Heart right ventricle (tissue), 16 donors: ENCODE results near the gene LBHD2. TPM values are rescaled to one million over a fixed set of nuclear protein-coding genes. Genes with fewer than 3 reads are reported as not detected.
A peak's percentile ranks its signal among the peaks of the same experiment; 100 is the strongest.

Experiments used
- ATAC-seq, 8 donors: fragments of 200-7000 bp; cut with Tn5 transposase; one replicate each; pipeline ENCODE4 v1.9.1; 2020; ENCODE audit warnings: mild to moderate bottlenecking in 8 of 8, moderate library complexity in 8 of 8, moderate number of reproducible peaks in 1 of 8
- DNase-seq, 2 donors: peaks; one replicate each; pipeline ENCODE4 v3.0.0-alpha.2; 2020
- H3K27ac ChIP-seq, 10 donors: fragments of 200-600 bp; sonication (generic) in 2 of 10; one replicate each; pipeline versions ENCODE4 v1.5.0 to v1.8.0; 2020 to 2022; ENCODE audit warnings: mild to moderate bottlenecking in 3 of 10
- H3K27me3 ChIP-seq, 7 donors: fragments of 200-600 bp; one replicate each; pipeline ENCODE4 v1.8.0; 2021 to 2022; ENCODE audit warnings: mild to moderate bottlenecking in 2 of 7
- H3K36me3 ChIP-seq, 9 donors: fragments of 200-600 bp; sonication (generic) in 1 of 9; one replicate each; pipeline versions ENCODE4 v1.5.0 to v1.8.0; 2020 to 2022; ENCODE audit warnings: mild to moderate bottlenecking in 2 of 9
- H3K4me1 ChIP-seq, 9 donors: fragments of 200-600 bp; sonication (generic) in 1 of 9; one replicate each; pipeline versions ENCODE4 v1.5.0 to v1.8.0; 2020 to 2022; ENCODE audit warnings: mild to moderate bottlenecking in 4 of 9
- H3K4me3 ChIP-seq, 10 donors: fragments of 200-600 bp; sonication (generic) in 2 of 10; one replicate each; pipeline versions ENCODE4 v1.5.0 to v1.8.0; 2020 to 2022; ENCODE audit warnings: mild to moderate bottlenecking in 7 of 10, moderate library complexity in 2 of 10
- H3K9me3 ChIP-seq, 11 donors: fragments of 200-600 bp in 10 of 11; sonication (generic) in 2 of 11; one replicate each; pipeline versions ENCODE4 v1.5.0 to v1.8.0; 2013 to 2022; ENCODE audit warnings: mild to moderate bottlenecking in 2 of 11, control low read depth in 1 of 11, moderate library complexity in 1 of 11
- WGBS, 2 donors: extraction: QIAGEN DNeasy Blood & Tissue Kit; methylation state at CpG; one replicate each; pipeline ENCODE4 v1.1.7; 2013; ENCODE audit warnings: inconsistent platforms in 1 of 2; 5-methylcytosine and 5-hydroxymethylcytosine counted together
- intact Hi-C, 10 donors: fragments of 100-400 bp; cut with DNase I; formaldehyde crosslinking; loops; one replicate each; pipeline versions ENCODE4 v1.11.1 to v1.14.2; 2022
- polyA plus RNA-seq, 2 donors: library from polyadenylated mRNA; stranded (reverse); fragments of 200-250 nt; gene quantifications; one replicate each; pipeline ENCODE4 v1.2.3, GENCODE V29; 2013
- total RNA-seq, 10 donors: library from RNA; stranded (reverse); fragmentation: NEBNext Ultra II Directional in 3 of 10; extraction: Animal tissue kit (Norgen Biotek cat#: 25700) in 3 of 10; gene quantifications; one replicate each; pipeline versions ENCODE4 v1.2.1 to v1.2.4, GENCODE V29; 2021 to 2023
- TF ChIP-seq, protein P1 (sequence below), 9 donors: fragments of 200-600 bp; sonication (generic) in 2 of 9; IDR thresholded peaks; one replicate each; pipeline versions ENCODE4 v1.5.0 to v1.8.0; 2021 to 2022; ENCODE audit warnings: antibody characterized with exemption in 9 of 9, mild to moderate bottlenecking in 5 of 9, moderate library complexity in 1 of 9
- donor health status: Arrhythmogenic right ventricular cardiomyopathy.
- donor health status: ischemic (EF 13 %, LVEDD 7.1; RV severe dilation, severe dysfunction).
- donor health status: healthy with polysubstance abuse.
- donor health status: DM: no; HTN: yes; CAD: no.
- donor health status: DM: no; HTN: no; CAD: no.
- donor health status: ischemic (EF 25% LVEDD 6.9; RV normal size, moderate dysfunction).
- donor health status: ischemic (EF 25% LVEDD 5.7; RV mildly dilated, moderate dysfunction).
- donor health status: healthy.
- donor health status: DM: yes; HTN: yes; CAD: no.
- donor health status: Ischemic cardiomyopathy.
- donor health status: ischemic (EF 35%, LVEDD 5.7; RV mildly dilated, moderate dysfunction).
- donor health status: nonischemic (EF 11% LVEDD 7.7; RV severe dilation, severe dysfunction).
- donor health status: DM: yes; HTN: yes; CAD: no.
- donor health status: PGD.
- donor health status: ischemic (EF 29% LVEDD 5.4; RV normal size, mild dysfunction).
- donor health status: nonischemic (EF 23%, LVEDD 6.1; RV moderate dilation, normal function).

LBHD2 gene
- total and polyA plus RNA-seq, 12 donors, result 0.19 TPM; not detected in 11

DNA sequence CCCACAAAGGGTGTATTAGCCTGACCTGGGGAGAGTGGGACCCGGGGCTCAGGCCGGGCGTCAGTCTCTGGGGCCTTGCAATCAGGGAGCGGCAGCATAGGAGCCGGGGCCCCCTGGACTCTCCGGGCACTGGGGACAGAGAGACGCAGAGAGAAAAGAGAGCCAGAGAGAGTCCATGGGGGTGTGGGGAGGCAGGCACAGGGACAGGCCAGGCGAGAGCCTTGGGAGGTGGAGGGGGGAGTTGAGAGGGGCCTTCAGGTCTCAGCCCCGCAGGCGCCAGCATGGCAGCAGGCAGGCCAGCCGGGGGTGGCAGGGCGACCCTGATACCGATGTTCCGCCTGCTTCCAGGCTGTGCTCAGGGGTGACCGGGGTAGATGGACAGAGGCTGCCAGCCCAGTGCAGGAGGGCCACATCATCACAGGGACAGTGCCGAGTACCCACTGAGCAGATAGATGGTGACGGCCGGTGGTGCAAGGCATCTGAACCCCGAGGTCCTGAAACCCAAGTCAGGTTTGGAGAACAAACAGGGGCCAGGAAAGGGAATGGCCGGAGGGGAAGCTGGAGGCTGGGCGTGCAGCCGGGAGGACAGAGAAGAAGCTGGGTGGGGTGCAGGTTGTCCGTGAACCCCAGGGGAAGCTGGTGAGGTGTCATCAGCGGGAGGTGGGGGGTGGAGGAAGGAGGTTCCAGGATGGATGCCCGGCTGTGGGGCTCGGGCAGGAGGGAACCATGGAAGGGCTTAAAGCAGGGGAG, 13.4 kb downstream of the LBHD2 start:
- ATAC-seq, result no peak
- Histone ChIP-seq H3K9me3 (peaks cover 0 to 5% (median 0%) of the 10 kb centered on the region in 11 donors), H3K27ac (no peak overlapping the region), H3K36me3 (no peaks in the 10 kb centered on the region), H3K4me3 (no peak overlapping the region), H3K27me3 (peaks cover 11 to 48% (median 35%) of the 10 kb centered on the region in 7 donors), H3K4me1 (peaks cover 0 to 18% (median 6%) of the 10 kb centered on the region in 9 donors)
- peak in 1 of 2 donors; percentile 6 for DNase-seq
- intact Hi-C loops, result loop anchor here in 2 of 10 donors (5.0 to 10.0 kb wide), 2 partner anchors 90 to 403 kb away; no protein-coding TSS in a partner anchor
- TF ChIP-seq, protein P1, sequence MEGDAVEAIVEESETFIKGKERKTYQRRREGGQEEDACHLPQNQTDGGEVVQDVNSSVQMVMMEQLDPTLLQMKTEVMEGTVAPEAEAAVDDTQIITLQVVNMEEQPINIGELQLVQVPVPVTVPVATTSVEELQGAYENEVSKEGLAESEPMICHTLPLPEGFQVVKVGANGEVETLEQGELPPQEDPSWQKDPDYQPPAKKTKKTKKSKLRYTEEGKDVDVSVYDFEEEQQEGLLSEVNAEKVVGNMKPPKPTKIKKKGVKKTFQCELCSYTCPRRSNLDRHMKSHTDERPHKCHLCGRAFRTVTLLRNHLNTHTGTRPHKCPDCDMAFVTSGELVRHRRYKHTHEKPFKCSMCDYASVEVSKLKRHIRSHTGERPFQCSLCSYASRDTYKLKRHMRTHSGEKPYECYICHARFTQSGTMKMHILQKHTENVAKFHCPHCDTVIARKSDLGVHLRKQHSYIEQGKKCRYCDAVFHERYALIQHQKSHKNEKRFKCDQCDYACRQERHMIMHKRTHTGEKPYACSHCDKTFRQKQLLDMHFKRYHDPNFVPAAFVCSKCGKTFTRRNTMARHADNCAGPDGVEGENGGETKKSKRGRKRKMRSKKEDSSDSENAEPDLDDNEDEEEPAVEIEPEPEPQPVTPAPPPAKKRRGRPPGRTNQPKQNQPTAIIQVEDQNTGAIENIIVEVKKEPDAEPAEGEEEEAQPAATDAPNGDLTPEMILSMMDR (IDR thresholded peaks at IDR 0.05), result no peak
- WGBS, 2 donors, result 84 to 87% methylated on average over 25 to 26 of the region's 26 CpGs

DNA sequence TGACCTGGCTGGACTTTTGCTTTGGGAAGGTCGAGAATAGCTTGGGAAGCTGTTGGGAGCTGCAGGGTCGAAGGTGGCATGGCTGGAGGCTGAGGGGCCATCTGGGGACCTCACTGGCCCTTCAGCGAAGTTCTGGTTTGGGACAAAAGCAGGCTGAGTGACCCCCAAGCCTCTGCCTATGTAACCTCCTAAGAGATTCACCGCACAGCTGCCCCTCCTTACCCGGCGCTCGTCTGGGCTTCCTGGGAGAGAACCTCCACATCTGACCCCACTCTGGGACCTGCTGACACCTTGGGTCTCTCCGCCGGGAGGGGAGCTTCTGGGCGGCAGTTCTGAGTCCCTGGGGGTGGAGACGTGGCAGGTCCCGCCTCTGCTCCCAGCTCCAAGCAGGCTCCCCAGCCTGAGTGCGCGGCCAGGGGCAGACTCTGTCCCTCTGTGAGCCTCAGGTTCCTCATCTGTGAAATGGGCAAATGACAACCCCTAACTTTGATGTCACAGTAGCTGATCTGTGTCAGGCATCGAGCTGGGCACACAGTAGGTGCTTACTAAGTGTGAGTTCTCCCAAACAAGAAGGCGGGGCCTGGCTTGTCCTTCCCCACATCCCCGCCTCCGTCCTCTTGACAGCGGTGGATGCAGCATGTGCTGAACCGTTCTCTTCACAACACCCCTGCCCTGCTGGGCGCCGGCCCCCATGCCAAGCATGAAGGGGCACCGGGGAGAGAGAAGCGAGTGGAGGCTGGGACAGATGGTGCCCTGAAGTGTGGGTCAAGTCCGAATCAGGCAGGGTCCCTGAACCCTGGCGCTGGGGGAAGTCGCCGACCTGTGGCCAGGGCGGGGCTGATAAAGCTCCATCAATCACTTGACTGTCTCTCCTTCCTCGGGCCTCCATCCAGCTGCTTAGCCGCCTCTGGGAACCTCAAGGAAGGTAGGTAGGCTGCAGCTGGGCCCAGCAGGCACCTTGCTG, 14.3 kb downstream of the LBHD2 start:
- H3K27me3 ChIP-seq, result peaks cover 20 to 57% (median 44%) of the 10 kb centered on the region in 7 donors
- no peak overlapping the region for H3K4me3 ChIP-seq
- TF ChIP-seq, protein P1 (IDR thresholded peaks at IDR 0.05), result no peak
- intact Hi-C loops, result loop anchor here in 2 of 10 donors (5.0 to 10.0 kb wide), 2 partner anchors 89 to 403 kb away; no protein-coding TSS in a partner anchor
- H3K36me3 ChIP-seq, result no peaks in the 10 kb centered on the region
- H3K4me1 ChIP-seq, result peaks cover under 1 to 25% (median 14%) of the 10 kb centered on the region in 9 donors
- WGBS, 2 donors, result 74 to 75% methylated on average over 31 of the region's 31 CpGs
- no peak for DNase-seq
- H3K9me3 ChIP-seq, result peaks cover 0 to 5% (median 0%) of the 10 kb centered on the region in 11 donors
- no peak for ATAC-seq
- H3K27ac ChIP-seq, result no peak overlapping the region

DNA sequence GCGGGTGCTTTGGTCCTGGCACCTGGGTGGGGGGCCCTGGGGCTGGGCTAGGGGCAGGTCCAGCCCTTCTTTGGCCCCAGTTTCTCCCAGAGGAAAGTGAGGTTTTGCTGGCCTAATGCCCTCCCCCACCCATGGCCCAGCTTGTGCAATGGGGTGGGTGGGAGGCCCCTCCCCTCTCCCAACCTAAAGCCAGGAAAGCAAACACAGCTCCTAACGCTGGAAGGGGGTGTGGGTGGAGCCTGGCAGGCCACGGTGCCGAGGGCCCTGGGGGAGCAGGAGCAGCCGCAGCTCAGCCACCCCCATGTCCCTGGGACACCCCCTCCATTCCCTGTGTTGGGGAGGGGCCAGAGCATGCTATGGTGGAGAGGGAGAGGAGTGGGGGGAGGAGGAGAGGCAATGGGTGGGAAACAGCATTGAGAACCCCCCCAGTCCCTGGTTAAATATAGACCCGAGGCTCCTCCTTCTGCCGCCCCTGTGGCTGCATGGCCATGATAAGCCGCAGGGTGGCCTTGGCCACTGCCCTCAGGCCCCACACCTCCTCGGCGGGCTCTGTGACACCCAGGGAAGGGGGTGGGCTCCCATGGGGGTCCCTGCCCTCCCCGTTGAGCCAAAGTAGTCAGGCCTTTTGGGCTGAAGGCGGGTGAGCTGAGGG, 15.2 kb downstream of the LBHD2 start:
- 52 to 59% methylated on average over 12 of the region's 12 CpGs for WGBS, 2 donors
- intact Hi-C loops, result loop anchor here in 2 of 10 donors (5.0 to 10.0 kb wide), 2 partner anchors 88 to 404 kb away; no protein-coding TSS in a partner anchor
- DNase-seq, result no peak
- peaks cover 7 to 33% (median 23%) of the 10 kb centered on the region in 9 donors for H3K4me1 ChIP-seq
- TF ChIP-seq, protein P1 (IDR thresholded peaks at IDR 0.05), result no peak
- H3K36me3 ChIP-seq, result no peaks in the 10 kb centered on the region
- peaks cover 0 to 5% (median 0%) of the 10 kb centered on the region in 11 donors for H3K9me3 ChIP-seq
- H3K27me3 ChIP-seq, result peaks cover 26 to 66% (median 53%) of the 10 kb centered on the region in 7 donors
- no peak for ATAC-seq
- no peak overlapping the region for H3K4me3 ChIP-seq
- no peak overlapping the region for H3K27ac ChIP-seq
